ENCODE measurements around the gene SLC9A9. TPM values are rescaled to one million over a fixed set of nuclear protein-coding genes. Genes with fewer than 3 reads are reported as not detected.

The SLC9A9 gene
- total RNA-seq, 1 donor from 2014 or later = 20.4 TPM

DNA sequence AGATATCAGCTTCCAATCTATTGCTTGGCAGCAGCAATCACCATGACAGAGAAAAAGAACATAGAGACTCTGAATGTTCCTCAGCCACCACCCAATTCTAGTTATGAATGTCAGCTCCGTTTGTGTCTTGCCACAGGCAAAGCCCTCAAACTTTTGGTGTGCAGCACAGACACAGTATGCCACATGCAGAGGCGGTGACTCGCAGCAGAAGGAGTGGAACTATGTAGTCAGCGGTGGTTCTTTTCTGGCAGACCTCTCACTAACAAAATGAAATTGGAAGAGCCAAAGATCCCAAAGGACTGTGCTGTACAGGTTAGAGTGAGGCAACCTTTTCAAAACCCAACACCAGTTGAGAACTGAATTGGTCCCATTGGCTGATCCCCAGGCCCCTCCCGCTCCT is 220.9 kb downstream of the SLC9A9 start:
- H3K9ac ChIP-seq (ENCODE audit: low read depth in 1 of 3, low read length in 3 of 3) = no peak overlapping the region
- H3K4me1 ChIP-seq (ENCODE audit: control insufficient read depth in 3 of 3, insufficient read depth in 3 of 3, low read length in 3 of 3) = no peaks in the 10 kb centered on the region
- H3K4me3 ChIP-seq (ENCODE audit: low read length in 3 of 3) = no peak overlapping the region
- H3K36me3 ChIP-seq (ENCODE audit: control insufficient read depth in 3 of 3, insufficient read depth in 3 of 3, low read length in 3 of 3) = peaks cover 0 to 3% (median 0%) of the 10 kb centered on the region in 3 donors
- no peaks in the 10 kb centered on the region for H3K27me3 ChIP-seq (ENCODE audit: control insufficient read depth in 3 of 3, insufficient read depth in 3 of 3, low read length in 3 of 3)
- H3K9me3 ChIP-seq (ENCODE audit: control insufficient read depth in 3 of 3, low read length in 3 of 3) = no peaks in the 10 kb centered on the region
- no peak overlapping the region for H3K27ac ChIP-seq (ENCODE audit: low read depth, low read length)

DNA sequence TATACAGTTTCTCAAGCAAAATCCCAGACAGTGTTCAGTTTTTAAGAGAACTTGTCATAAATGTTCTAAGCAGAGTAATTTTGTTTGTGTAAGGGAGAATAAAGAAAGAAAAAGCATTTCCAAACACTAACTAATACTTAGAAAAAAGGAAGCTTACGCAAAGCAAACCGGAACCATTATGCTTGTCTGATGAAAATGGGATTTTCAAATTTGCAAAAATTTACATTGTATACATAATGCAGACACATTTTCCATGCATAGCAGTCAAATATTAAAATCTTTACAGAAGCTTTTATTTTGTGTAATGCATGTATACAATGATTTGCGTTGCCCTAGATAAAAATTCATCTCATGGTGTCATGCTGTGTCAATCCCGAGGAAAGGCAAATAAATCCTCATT is 229.0 kb downstream of the SLC9A9 start:
- H3K27me3 ChIP-seq (ENCODE audit: control insufficient read depth in 3 of 3, insufficient read depth in 3 of 3, low read length in 3 of 3) = no peaks in the 10 kb centered on the region
- no peaks in the 10 kb centered on the region for H3K36me3 ChIP-seq (ENCODE audit: control insufficient read depth in 3 of 3, insufficient read depth in 3 of 3, low read length in 3 of 3)
- no peak overlapping the region for H3K27ac ChIP-seq (ENCODE audit: low read depth, low read length)
- H3K9ac ChIP-seq (ENCODE audit: low read depth in 1 of 3, low read length in 3 of 3) = no peak overlapping the region
- H3K4me1 ChIP-seq (ENCODE audit: control insufficient read depth in 3 of 3, insufficient read depth in 3 of 3, low read length in 3 of 3) = no peaks in the 10 kb centered on the region
- peaks cover 0 to 2% (median 0%) of the 10 kb centered on the region in 3 donors for H3K9me3 ChIP-seq (ENCODE audit: control insufficient read depth in 3 of 3, low read length in 3 of 3)
- no peak overlapping the region for H3K4me3 ChIP-seq (ENCODE audit: low read length in 3 of 3)

DNA sequence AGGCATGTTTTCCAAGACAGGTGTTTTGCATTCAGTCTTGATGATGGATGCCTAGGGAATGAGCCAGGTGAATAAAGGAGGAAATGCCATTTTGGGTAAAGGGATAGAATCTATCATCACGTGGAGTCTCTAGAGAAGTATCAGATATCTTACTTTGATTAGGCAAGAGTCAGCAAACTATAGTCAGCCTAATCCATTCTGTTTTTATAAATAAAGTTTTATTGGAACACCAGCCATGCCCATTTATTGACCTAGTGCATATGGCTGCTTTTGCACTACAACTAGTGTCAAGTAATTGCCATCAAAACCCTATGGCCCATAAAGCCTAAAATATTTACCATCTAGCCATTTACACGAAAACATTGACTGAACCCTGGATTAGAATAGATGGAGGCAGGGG is 231.2 kb downstream of the SLC9A9 start:
- H3K4me3 ChIP-seq (ENCODE audit: low read length in 3 of 3) = no peak overlapping the region
- H3K27ac ChIP-seq (ENCODE audit: low read depth, low read length) = no peak overlapping the region
- H3K9ac ChIP-seq (ENCODE audit: low read depth in 1 of 3, low read length in 3 of 3) = no peak overlapping the region
- no peaks in the 10 kb centered on the region for H3K27me3 ChIP-seq (ENCODE audit: control insufficient read depth in 3 of 3, insufficient read depth in 3 of 3, low read length in 3 of 3)
- H3K4me1 ChIP-seq (ENCODE audit: control insufficient read depth in 3 of 3, insufficient read depth in 3 of 3, low read length in 3 of 3) = no peaks in the 10 kb centered on the region
- peaks cover 0 to 2% (median 0%) of the 10 kb centered on the region in 3 donors for H3K9me3 ChIP-seq (ENCODE audit: control insufficient read depth in 3 of 3, low read length in 3 of 3)
- H3K36me3 ChIP-seq (ENCODE audit: control insufficient read depth in 3 of 3, insufficient read depth in 3 of 3, low read length in 3 of 3) = no peaks in the 10 kb centered on the region

DNA sequence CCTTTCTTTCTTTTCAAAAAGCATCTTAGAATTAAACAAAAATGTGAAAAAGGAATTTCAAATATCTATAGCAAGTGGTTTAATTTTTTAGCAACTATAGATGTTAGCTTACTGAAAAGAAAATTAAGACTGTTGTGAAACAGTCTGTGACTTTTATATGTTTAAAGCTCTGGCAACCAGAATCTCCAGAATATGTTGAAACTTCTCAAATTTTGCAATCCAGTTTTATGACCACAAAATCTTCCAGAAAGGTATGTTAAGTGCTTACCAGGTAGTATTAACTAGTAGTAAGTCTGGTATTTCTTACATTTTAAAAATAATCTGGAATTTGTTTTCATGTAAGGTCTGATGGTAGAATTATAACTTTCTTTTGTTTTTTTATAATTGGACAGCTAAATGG is 235.0 kb downstream of the SLC9A9 start:
- H3K27ac ChIP-seq (ENCODE audit: low read depth, low read length) = no peak overlapping the region
- H3K4me1 ChIP-seq (ENCODE audit: control insufficient read depth in 3 of 3, insufficient read depth in 3 of 3, low read length in 3 of 3) = no peaks in the 10 kb centered on the region
- no peaks in the 10 kb centered on the region for H3K9me3 ChIP-seq (ENCODE audit: control insufficient read depth in 3 of 3, low read length in 3 of 3)
- H3K4me3 ChIP-seq (ENCODE audit: low read length in 3 of 3) = no peak overlapping the region
- H3K9ac ChIP-seq (ENCODE audit: low read depth in 1 of 3, low read length in 3 of 3) = no peak overlapping the region
- H3K27me3 ChIP-seq (ENCODE audit: control insufficient read depth in 3 of 3, insufficient read depth in 3 of 3, low read length in 3 of 3) = no peaks in the 10 kb centered on the region
- no peaks in the 10 kb centered on the region for H3K36me3 ChIP-seq (ENCODE audit: control insufficient read depth in 3 of 3, insufficient read depth in 3 of 3, low read length in 3 of 3)

DNA sequence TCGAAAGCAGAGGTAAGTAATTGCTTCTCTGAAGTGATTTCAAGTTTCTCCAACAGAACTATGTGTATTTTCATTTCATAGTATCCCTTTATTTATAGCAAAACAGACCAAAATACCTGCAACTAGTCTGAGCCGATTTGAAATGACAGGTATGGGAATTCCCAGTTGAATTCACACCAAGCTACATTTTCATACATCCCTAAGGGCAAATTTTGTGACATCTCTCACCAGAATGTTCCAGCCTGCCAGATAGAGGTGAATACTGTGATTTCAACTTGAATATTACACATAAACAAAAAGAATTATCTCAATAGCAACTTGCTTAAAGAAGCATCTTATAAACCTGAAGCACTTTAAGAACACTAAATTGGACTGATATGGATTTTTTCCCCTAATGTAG is 235.7 kb downstream of the SLC9A9 start:
- no peaks in the 10 kb centered on the region for H3K9me3 ChIP-seq (ENCODE audit: control insufficient read depth in 3 of 3, low read length in 3 of 3)
- no peaks in the 10 kb centered on the region for H3K27me3 ChIP-seq (ENCODE audit: control insufficient read depth in 3 of 3, insufficient read depth in 3 of 3, low read length in 3 of 3)
- no peak overlapping the region for H3K9ac ChIP-seq (ENCODE audit: low read depth in 1 of 3, low read length in 3 of 3)
- H3K4me1 ChIP-seq (ENCODE audit: control insufficient read depth in 3 of 3, insufficient read depth in 3 of 3, low read length in 3 of 3) = no peaks in the 10 kb centered on the region
- no peaks in the 10 kb centered on the region for H3K36me3 ChIP-seq (ENCODE audit: control insufficient read depth in 3 of 3, insufficient read depth in 3 of 3, low read length in 3 of 3)
- H3K27ac ChIP-seq (ENCODE audit: low read depth, low read length) = no peak overlapping the region
- no peak overlapping the region for H3K4me3 ChIP-seq (ENCODE audit: low read length in 3 of 3)

DNA sequence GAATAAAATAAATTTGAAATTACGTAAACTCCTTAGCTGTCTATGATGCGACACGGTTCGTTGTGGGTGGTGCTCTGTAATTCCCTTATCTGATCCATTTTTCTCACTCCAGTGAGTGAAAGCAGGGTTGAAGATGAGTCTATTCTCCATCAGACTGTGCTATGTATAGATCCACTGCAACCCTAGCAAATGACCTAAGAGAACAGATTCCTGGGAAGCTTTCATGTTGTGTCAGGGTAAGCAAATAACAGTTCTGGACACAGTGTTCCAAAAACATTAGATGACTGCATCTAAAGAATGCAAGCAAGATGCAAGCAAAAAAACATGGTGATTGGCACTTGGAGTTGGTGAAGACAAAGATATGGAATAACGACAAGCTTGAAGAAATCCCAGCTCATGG is 239.3 kb downstream of the SLC9A9 start:
- Histone ChIP-seq H3K36me3 (ENCODE audit: control insufficient read depth in 3 of 3, insufficient read depth in 3 of 3, low read length in 3 of 3) (no peaks in the 10 kb centered on the region), H3K27ac (ENCODE audit: low read depth, low read length) (no peak overlapping the region), H3K9me3 (ENCODE audit: control insufficient read depth in 3 of 3, low read length in 3 of 3) (no peaks in the 10 kb centered on the region), H3K27me3 (ENCODE audit: control insufficient read depth in 3 of 3, insufficient read depth in 3 of 3, low read length in 3 of 3) (no peaks in the 10 kb centered on the region), H3K4me3 (ENCODE audit: low read length in 3 of 3) (no peak overlapping the region), H3K9ac (ENCODE audit: low read depth in 1 of 3, low read length in 3 of 3) (no peak overlapping the region), H3K4me1 (ENCODE audit: control insufficient read depth in 3 of 3, insufficient read depth in 3 of 3, low read length in 3 of 3) (no peaks in the 10 kb centered on the region)

DNA sequence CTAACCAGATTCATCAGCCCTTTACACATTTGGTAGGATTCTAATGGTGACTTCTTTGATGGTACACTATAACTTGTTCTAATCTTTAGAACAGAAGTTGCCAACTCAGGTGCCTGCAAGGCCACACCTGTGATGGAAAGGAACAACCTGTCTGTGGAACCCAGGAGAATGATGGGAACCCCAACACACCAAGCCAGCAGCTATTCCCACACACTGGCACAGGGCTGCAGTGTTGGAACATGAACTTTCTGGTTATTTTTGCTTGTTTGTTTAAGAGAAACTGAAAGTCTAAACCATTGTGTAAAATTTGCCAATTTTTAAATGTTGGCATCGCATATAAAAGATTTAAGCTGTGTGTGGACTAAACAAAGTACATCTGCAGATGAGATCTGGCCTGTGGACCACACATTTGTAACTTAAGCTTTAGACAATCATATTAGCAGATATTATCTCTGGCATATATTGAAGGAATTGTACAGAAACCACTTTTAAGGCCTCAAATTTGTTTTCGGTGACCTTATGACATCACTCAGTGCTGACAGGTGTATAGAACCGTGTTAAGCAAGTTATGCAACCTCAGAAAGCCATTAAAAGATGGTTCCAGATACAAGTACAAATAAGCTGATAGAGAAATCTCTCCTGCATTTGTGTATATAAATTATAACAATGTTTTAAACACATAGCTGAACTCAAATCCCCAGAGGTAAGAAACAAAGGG is 242.9 kb downstream of the SLC9A9 start:
- Histone ChIP-seq H3K27ac (ENCODE audit: low read depth, low read length) (no peak overlapping the region), H3K9ac (ENCODE audit: low read depth in 1 of 3, low read length in 3 of 3) (no peak overlapping the region), H3K36me3 (ENCODE audit: control insufficient read depth in 3 of 3, insufficient read depth in 3 of 3, low read length in 3 of 3) (no peaks in the 10 kb centered on the region), H3K9me3 (ENCODE audit: control insufficient read depth in 3 of 3, low read length in 3 of 3) (no peaks in the 10 kb centered on the region), H3K4me3 (ENCODE audit: low read length in 3 of 3) (no peak overlapping the region), H3K4me1 (ENCODE audit: control insufficient read depth in 3 of 3, insufficient read depth in 3 of 3, low read length in 3 of 3) (no peaks in the 10 kb centered on the region), H3K27me3 (ENCODE audit: control insufficient read depth in 3 of 3, insufficient read depth in 3 of 3, low read length in 3 of 3) (no peaks in the 10 kb centered on the region)

DNA sequence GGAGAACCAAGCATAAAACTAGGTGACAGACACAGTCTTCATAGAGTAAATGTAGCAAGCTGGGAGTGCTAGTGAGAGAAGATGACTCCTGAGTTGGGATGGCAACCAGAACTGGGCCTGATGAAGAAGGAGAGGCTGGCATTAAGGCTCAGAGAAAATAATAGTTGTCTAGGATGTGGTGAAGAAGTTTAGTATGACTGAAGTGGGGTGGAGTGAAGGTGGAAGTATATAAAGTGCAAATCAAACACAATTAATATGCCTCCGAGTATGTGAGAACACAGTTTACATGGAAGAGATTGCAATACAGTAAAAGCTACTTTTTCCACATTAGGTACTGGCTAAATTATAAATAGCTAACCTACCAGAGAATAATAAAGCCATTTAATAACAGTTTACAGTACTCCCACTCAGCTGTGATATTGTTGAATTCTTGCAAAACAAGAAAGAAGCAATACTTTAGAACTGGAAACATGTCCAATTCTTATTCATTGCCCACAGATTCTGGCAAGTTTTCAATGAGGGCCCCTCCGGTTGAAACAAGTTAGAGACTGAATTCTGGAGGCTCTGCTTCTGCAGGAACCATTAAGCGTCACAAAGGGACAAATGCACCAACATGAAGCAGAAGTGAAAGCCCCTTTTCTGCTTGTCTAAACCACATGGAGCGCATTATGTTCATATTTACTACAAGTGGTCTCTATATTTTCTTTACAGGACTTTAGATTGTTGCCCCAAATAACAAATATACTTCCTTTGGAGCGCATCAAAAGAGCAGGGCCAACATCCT is 243.7 kb downstream of the SLC9A9 start:
- Histone ChIP-seq H3K4me1 (ENCODE audit: control insufficient read depth in 3 of 3, insufficient read depth in 3 of 3, low read length in 3 of 3) (no peaks in the 10 kb centered on the region), H3K27ac (ENCODE audit: low read depth, low read length) (no peak overlapping the region), H3K27me3 (ENCODE audit: control insufficient read depth in 3 of 3, insufficient read depth in 3 of 3, low read length in 3 of 3) (no peaks in the 10 kb centered on the region), H3K36me3 (ENCODE audit: control insufficient read depth in 3 of 3, insufficient read depth in 3 of 3, low read length in 3 of 3) (no peaks in the 10 kb centered on the region), H3K4me3 (ENCODE audit: low read length in 3 of 3) (no peak overlapping the region), H3K9ac (ENCODE audit: low read depth in 1 of 3, low read length in 3 of 3) (no peak overlapping the region), H3K9me3 (ENCODE audit: control insufficient read depth in 3 of 3, low read length in 3 of 3) (no peaks in the 10 kb centered on the region)

DNA sequence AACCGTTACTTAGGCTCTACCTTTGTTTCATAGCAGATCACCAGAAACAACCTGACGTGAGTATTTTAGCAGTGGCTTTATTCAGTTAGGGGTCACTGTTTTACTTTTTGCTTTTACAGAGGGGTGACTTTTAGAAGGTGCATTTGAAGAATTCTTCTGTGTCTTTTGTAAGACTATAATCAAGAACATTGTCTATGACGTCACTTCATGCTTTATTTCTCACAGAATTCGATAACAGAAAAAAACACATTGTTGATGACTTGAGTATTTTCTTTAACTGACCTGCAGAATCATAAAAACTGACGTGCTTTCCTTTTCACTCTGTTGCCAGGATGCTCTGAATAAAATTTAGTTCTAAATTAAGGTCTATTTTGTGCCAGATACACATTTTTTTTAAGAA is 244.5 kb downstream of the SLC9A9 start:
- H3K9me3 ChIP-seq (ENCODE audit: control insufficient read depth in 3 of 3, low read length in 3 of 3) = no peaks in the 10 kb centered on the region
- no peaks in the 10 kb centered on the region for H3K36me3 ChIP-seq (ENCODE audit: control insufficient read depth in 3 of 3, insufficient read depth in 3 of 3, low read length in 3 of 3)
- no peak overlapping the region for H3K4me3 ChIP-seq (ENCODE audit: low read length in 3 of 3)
- H3K9ac ChIP-seq (ENCODE audit: low read depth in 1 of 3, low read length in 3 of 3) = no peak overlapping the region
- H3K4me1 ChIP-seq (ENCODE audit: control insufficient read depth in 3 of 3, insufficient read depth in 3 of 3, low read length in 3 of 3) = no peaks in the 10 kb centered on the region
- H3K27me3 ChIP-seq (ENCODE audit: control insufficient read depth in 3 of 3, insufficient read depth in 3 of 3, low read length in 3 of 3) = no peaks in the 10 kb centered on the region
- no peak overlapping the region for H3K27ac ChIP-seq (ENCODE audit: low read depth, low read length)

DNA sequence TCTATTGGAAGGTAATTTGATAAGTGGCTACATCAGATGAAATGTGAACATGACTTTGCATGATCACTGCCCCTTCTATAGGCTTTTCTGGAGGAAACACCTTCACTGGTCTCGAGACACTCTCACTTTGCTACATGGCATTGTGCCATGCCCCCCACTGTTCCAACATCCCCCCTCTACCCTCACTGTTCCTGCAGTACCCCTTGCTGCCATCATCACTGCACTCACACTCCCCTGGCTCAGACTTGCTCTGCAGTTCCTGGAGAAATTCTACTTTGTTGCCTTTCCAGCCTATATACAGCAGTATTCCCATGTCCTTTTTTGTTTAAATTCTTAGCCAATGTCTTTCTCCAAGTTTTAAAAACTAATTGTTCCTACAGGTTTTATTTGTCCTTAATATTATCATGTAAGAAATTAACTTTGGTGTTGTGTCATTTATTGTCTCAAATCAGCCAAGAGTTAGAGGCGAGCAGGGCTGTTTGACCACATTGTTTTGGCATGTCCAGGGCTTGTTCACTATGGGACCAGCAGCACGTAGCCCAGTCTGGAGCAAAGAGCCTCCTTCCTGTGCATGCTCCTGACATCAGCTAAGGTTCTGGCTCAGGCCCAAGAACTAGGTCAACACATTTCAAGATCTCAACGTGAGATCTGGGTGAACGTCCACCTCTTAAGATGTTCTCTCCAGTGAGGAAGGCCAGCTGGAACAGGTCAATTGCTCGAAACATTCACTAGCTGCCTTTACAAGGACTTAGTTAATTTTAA is 246.4 kb downstream of the SLC9A9 start:
- H3K27ac ChIP-seq (ENCODE audit: low read depth, low read length) = no peak overlapping the region
- H3K9me3 ChIP-seq (ENCODE audit: control insufficient read depth in 3 of 3, low read length in 3 of 3) = no peaks in the 10 kb centered on the region
- H3K9ac ChIP-seq (ENCODE audit: low read depth in 1 of 3, low read length in 3 of 3) = no peak overlapping the region
- no peaks in the 10 kb centered on the region for H3K36me3 ChIP-seq (ENCODE audit: control insufficient read depth in 3 of 3, insufficient read depth in 3 of 3, low read length in 3 of 3)
- H3K4me3 ChIP-seq (ENCODE audit: low read length in 3 of 3) = no peak overlapping the region
- H3K4me1 ChIP-seq (ENCODE audit: control insufficient read depth in 3 of 3, insufficient read depth in 3 of 3, low read length in 3 of 3) = no peaks in the 10 kb centered on the region
- H3K27me3 ChIP-seq (ENCODE audit: control insufficient read depth in 3 of 3, insufficient read depth in 3 of 3, low read length in 3 of 3) = no peaks in the 10 kb centered on the region
